ENCODE results near the gene PCDHB15.

The PCDHB15 gene

DNA sequence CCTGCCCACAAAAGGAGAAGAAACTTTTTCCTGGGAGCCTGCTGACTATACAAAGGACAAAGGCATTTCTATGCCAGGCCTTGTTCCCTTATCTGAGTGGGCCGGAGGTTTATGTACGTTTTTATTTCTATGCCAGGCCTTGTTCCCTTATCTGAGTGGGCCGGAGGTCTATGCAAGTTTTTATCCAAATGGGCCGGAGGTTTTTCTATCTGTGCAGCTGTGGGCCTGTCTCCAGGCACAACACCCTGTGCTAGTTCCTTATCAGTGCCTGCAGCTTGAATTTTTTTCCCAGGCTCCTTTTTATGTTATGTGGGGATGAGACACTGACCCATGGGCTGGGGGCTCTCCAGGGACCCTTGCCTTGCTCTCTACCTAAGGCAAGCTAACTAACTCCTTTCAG is 53.2 kb downstream of the PCDHB15 start:
- H3K27me3 ChIP-seq = no peaks in the 10 kb centered on the region
- no peaks in the 10 kb centered on the region for H3K4me1 ChIP-seq (ENCODE audit: control insufficient read depth in 1 of 2, insufficient read depth in 1 of 2, low read depth in 1 of 2, low read length in 1 of 2)
- H3K36me3 ChIP-seq = no peaks in the 10 kb centered on the region
- H3K27ac ChIP-seq = no peak overlapping the region
- peaks cover 46% of the 10 kb centered on the region for H3K9me3 ChIP-seq
- H3K4me3 ChIP-seq (ENCODE audit: low read depth in 1 of 2, low read length in 1 of 2) = no peak overlapping the region
- TF ChIP-seq CTCF (IDR thresholded peaks at IDR 0.05) = no peak

All from neutrophil (primary cell).